Gastroesophageal sphincter (tissue), 3 donors: ENCODE data around the gene BRINP2.

Experiments
- POLR2A ChIP-seq, 2 donors: fragments of 450-650 bp; IDR thresholded peaks; one replicate each; pipeline ENCODE4 v1.6.1; 2017; ENCODE audit warnings: antibody characterized with exemption in 2 of 2, mild to moderate bottlenecking in 2 of 2, moderate library complexity in 1 of 2
- POLR2AphosphoS5 ChIP-seq: sonication (generic); formaldehyde crosslinking; IDR thresholded peaks from one replicate; pipeline ENCODE4 v1.6.1; 2017; ENCODE audit warnings: antibody characterized with exemption
- TF ChIP-seq, protein P1 (sequence below), 4 experiments: fragments of 200-600 bp in 2 of 4; fragments of 450-650 bp in 2 of 4; sonication (generic) in 1 of 4; IDR thresholded peaks; one replicate each; pipeline ENCODE4 v1.5.1; 2017 to 2019; ENCODE audit warnings: antibody characterized with exemption in 4 of 4, mild to moderate bottlenecking in 2 of 4, moderate library complexity in 2 of 4

GRCh38 chr1:177248258-177248657 lies 77.5 kb downstream of the BRINP2 start:
- TF ChIP-seq, protein P1, sequence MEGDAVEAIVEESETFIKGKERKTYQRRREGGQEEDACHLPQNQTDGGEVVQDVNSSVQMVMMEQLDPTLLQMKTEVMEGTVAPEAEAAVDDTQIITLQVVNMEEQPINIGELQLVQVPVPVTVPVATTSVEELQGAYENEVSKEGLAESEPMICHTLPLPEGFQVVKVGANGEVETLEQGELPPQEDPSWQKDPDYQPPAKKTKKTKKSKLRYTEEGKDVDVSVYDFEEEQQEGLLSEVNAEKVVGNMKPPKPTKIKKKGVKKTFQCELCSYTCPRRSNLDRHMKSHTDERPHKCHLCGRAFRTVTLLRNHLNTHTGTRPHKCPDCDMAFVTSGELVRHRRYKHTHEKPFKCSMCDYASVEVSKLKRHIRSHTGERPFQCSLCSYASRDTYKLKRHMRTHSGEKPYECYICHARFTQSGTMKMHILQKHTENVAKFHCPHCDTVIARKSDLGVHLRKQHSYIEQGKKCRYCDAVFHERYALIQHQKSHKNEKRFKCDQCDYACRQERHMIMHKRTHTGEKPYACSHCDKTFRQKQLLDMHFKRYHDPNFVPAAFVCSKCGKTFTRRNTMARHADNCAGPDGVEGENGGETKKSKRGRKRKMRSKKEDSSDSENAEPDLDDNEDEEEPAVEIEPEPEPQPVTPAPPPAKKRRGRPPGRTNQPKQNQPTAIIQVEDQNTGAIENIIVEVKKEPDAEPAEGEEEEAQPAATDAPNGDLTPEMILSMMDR (IDR thresholded peaks at IDR 0.05) = no peak
- TF ChIP-seq POLR2A (IDR thresholded peaks at IDR 0.05) = no peak
- TF ChIP-seq POLR2AphosphoS5 = no peak
